SJSA1 (cell line): ENCODE data around the gene GNG12. TPM values are rescaled to one million over a fixed set of nuclear protein-coding genes. Genes with fewer than 3 reads are reported as not detected.

Experiments
- DNase-seq, 2 experiments: peaks; one replicate each; pipeline ENCODE4 v3.0.0-alpha.2; 2015 to 2020; ENCODE audit warnings: low spot score in 2 of 2, low read depth in 1 of 2
- H3K27ac ChIP-seq: fragments of 250-450 bp; sonication (Bioruptor Pico); 2 replicates; pipeline ENCODE4 v1.5.1; 2020; ENCODE audit warnings: mild to moderate bottlenecking, moderate library complexity
- H3K27me3 ChIP-seq: fragments of 250-450 bp; sonication (Bioruptor Pico); replicated peaks from 2 replicates; pipeline ENCODE4 v1.5.1; 2020; ENCODE audit warnings: mild to moderate bottlenecking, moderate library complexity
- H3K36me3 ChIP-seq: fragments of 250-450 bp; sonication (Bioruptor Pico); 2 replicates; pipeline ENCODE4 v1.5.1; 2020; ENCODE audit warnings: mild to moderate bottlenecking
- H3K4me1 ChIP-seq: fragments of 250-450 bp; sonication (Bioruptor Pico); replicated peaks from 2 replicates; pipeline ENCODE4 v1.6.1; 2021; ENCODE audit warnings: mild to moderate bottlenecking
- H3K4me3 ChIP-seq: fragments of 250-450 bp; sonication (Bioruptor Pico); 2 replicates; pipeline ENCODE4 v1.5.1; 2020; ENCODE audit warnings: mild to moderate bottlenecking
- H3K9me3 ChIP-seq: fragments of 250-450 bp; sonication (Bioruptor Pico); replicated peaks from 2 replicates; pipeline ENCODE4 v1.5.1; 2020; ENCODE audit warnings: mild to moderate bottlenecking
- total RNA-seq: library from RNA; depleted of rRNA; stranded (reverse); fragments of >200 nt; shearing (Covaris generic); gene quantifications from 2 replicates; pipeline ENCODE4 v1.2.3, GENCODE V29; 2014

Gene GNG12
- total RNA-seq, 1 experiment from 2014 or later, result 330 TPM

GRCh38 chr1:67816095-67816475 is 17.2 kb downstream of the GNG12 start:
- H3K27me3 ChIP-seq, result no peaks in the 10 kb centered on the region
- no peaks in the 10 kb centered on the region for H3K9me3 ChIP-seq
- H3K27ac ChIP-seq, result no peak overlapping the region
- no peak for DNase-seq
- peaks cover 42% of the 10 kb centered on the region for H3K4me1 ChIP-seq
- H3K36me3 ChIP-seq, result peaks cover 31% of the 10 kb centered on the region
- H3K4me3 ChIP-seq, result no peak overlapping the region

- peaks cover 26% of the 10 kb centered on the region for H3K36me3 ChIP-seq
- DNase-seq, result no peak
- H3K27ac ChIP-seq, result peak overlapping the region; percentile 72; the same call in 1 of the 2 replicates
- H3K27me3 ChIP-seq, result no peaks in the 10 kb centered on the region
- H3K4me3 ChIP-seq, result no peak overlapping the region
- H3K4me1 ChIP-seq, result peaks cover 42% of the 10 kb centered on the region
- H3K9me3 ChIP-seq, result no peaks in the 10 kb centered on the region
Measured at GRCh38 chr1:67815303-67816094, 17.8 kb downstream of the GNG12 start.

- peak overlapping the region; percentile 72 for H3K27ac ChIP-seq
- peaks cover 52% of the 10 kb centered on the region for H3K4me1 ChIP-seq
- DNase-seq, result peak in 1 of 2 experiments; percentile 79
- no peaks in the 10 kb centered on the region for H3K27me3 ChIP-seq
- no peaks in the 10 kb centered on the region for H3K9me3 ChIP-seq
- H3K4me3 ChIP-seq, result no peak overlapping the region
- peaks cover 25% of the 10 kb centered on the region for H3K36me3 ChIP-seq
Measured at GRCh38 chr1:67814121-67814772, 19.0 kb downstream of the GNG12 start.

- Histone ChIP-seq H3K36me3 (peaks cover 19% of the 10 kb centered on the region), H3K27me3 (no peaks in the 10 kb centered on the region), H3K4me3 (no peak overlapping the region), H3K27ac (no peak overlapping the region), H3K9me3 (no peaks in the 10 kb centered on the region), H3K4me1 (peaks cover 48% of the 10 kb centered on the region)
- no peak for DNase-seq
Measured at GRCh38 chr1:67812226-67812625, 21.0 kb downstream of the GNG12 start.

GRCh38 chr1:67811781-67812180 is 21.5 kb downstream of the GNG12 start:
- H3K27me3 ChIP-seq, result no peaks in the 10 kb centered on the region
- DNase-seq, result no peak
- no peak overlapping the region for H3K27ac ChIP-seq
- peaks cover 50% of the 10 kb centered on the region for H3K4me1 ChIP-seq
- H3K9me3 ChIP-seq, result no peaks in the 10 kb centered on the region
- peaks cover 14% of the 10 kb centered on the region for H3K36me3 ChIP-seq
- no peak overlapping the region for H3K4me3 ChIP-seq

GRCh38 chr1:67809887-67810286 is 23.4 kb downstream of the GNG12 start:
- H3K4me3 ChIP-seq, result no peak overlapping the region
- no peaks in the 10 kb centered on the region for H3K36me3 ChIP-seq
- H3K27ac ChIP-seq, result no peak overlapping the region
- no peaks in the 10 kb centered on the region for H3K27me3 ChIP-seq
- peaks cover 52% of the 10 kb centered on the region for H3K4me1 ChIP-seq
- no peaks in the 10 kb centered on the region for H3K9me3 ChIP-seq
- DNase-seq, result no peak

GRCh38 chr1:67807282-67807681 is 26.0 kb downstream of the GNG12 start:
- no peak overlapping the region for H3K27ac ChIP-seq
- H3K4me3 ChIP-seq, result no peak overlapping the region
- no peaks in the 10 kb centered on the region for H3K9me3 ChIP-seq
- no peak for DNase-seq
- no peaks in the 10 kb centered on the region for H3K27me3 ChIP-seq
- peaks cover 47% of the 10 kb centered on the region for H3K4me1 ChIP-seq
- no peaks in the 10 kb centered on the region for H3K36me3 ChIP-seq

- H3K27ac ChIP-seq, result no peak overlapping the region
- DNase-seq, result no peak
- peaks cover 11% of the 10 kb centered on the region; the same call in 1 of the 2 replicates for H3K36me3 ChIP-seq
- peaks cover 42% of the 10 kb centered on the region for H3K4me1 ChIP-seq
- no peaks in the 10 kb centered on the region for H3K27me3 ChIP-seq
- no peaks in the 10 kb centered on the region for H3K9me3 ChIP-seq
- no peak overlapping the region for H3K4me3 ChIP-seq
Measured at GRCh38 chr1:67804710-67805109, 28.6 kb downstream of the GNG12 start.

GRCh38 chr1:67803380-67804279 is 29.6 kb downstream of the GNG12 start:
- H3K4me3 ChIP-seq, result no peak overlapping the region
- no peaks in the 10 kb centered on the region for H3K9me3 ChIP-seq
- peaks cover 49% of the 10 kb centered on the region for H3K4me1 ChIP-seq
- no peak overlapping the region for H3K27ac ChIP-seq
- H3K27me3 ChIP-seq, result no peaks in the 10 kb centered on the region
- DNase-seq, result no peak
- H3K36me3 ChIP-seq, result peaks cover 11% of the 10 kb centered on the region; the same call in 1 of the 2 replicates

GRCh38 chr1:67802565-67802964 is 30.7 kb downstream of the GNG12 start:
- H3K9me3 ChIP-seq, result no peaks in the 10 kb centered on the region
- H3K27me3 ChIP-seq, result no peaks in the 10 kb centered on the region
- H3K27ac ChIP-seq, result no peak overlapping the region
- peaks cover 49% of the 10 kb centered on the region for H3K4me1 ChIP-seq
- no peak for DNase-seq
- no peak overlapping the region for H3K4me3 ChIP-seq
- H3K36me3 ChIP-seq, result peaks cover 16% of the 10 kb centered on the region; the same call in 1 of the 2 replicates

GRCh38 chr1:67801903-67802302 is 31.4 kb downstream of the GNG12 start:
- Histone ChIP-seq H3K36me3 (peaks cover 20% of the 10 kb centered on the region; the same call in 1 of the 2 replicates), H3K9me3 (no peaks in the 10 kb centered on the region), H3K27me3 (no peaks in the 10 kb centered on the region), H3K27ac (no peak overlapping the region), H3K4me3 (no peak overlapping the region), H3K4me1 (peaks cover 48% of the 10 kb centered on the region)
- no peak for DNase-seq

- Histone ChIP-seq H3K27ac (no peak overlapping the region), H3K27me3 (no peaks in the 10 kb centered on the region), H3K36me3 (0 out of 2 replicates have a peak, but pooled peaks cover 13% of the 10 kb centered on the region), H3K4me3 (no peak overlapping the region), H3K9me3 (no peaks in the 10 kb centered on the region), H3K4me1 (peaks cover 71% of the 10 kb centered on the region)
- DNase-seq, result no peak
Measured at GRCh38 chr1:67795179-67795912, 37.9 kb downstream of the GNG12 start.

- peak overlapping the region; percentile 96 for H3K27ac ChIP-seq
- H3K4me3 ChIP-seq, result no peak overlapping the region
- peaks cover 72% of the 10 kb centered on the region for H3K4me1 ChIP-seq
- H3K36me3 ChIP-seq, result peaks cover 13% of the 10 kb centered on the region; the same call in 1 of the 2 replicates
- peak; percentile 63 to 81 for DNase-seq
- H3K27me3 ChIP-seq, result no peaks in the 10 kb centered on the region
- no peaks in the 10 kb centered on the region for H3K9me3 ChIP-seq
Measured at GRCh38 chr1:67793562-67793961, 39.7 kb downstream of the GNG12 start.
